ENCODE data around the gene ZG16. TPM values are rescaled to one million over a fixed set of nuclear protein-coding genes. Genes with fewer than 3 reads are reported as not detected.
A peak's percentile ranks its signal among the peaks of the same experiment; 100 is the strongest.

Gene ZG16
- total RNA-seq, 2 experiments from 2014 or later: not detected

DNA sequence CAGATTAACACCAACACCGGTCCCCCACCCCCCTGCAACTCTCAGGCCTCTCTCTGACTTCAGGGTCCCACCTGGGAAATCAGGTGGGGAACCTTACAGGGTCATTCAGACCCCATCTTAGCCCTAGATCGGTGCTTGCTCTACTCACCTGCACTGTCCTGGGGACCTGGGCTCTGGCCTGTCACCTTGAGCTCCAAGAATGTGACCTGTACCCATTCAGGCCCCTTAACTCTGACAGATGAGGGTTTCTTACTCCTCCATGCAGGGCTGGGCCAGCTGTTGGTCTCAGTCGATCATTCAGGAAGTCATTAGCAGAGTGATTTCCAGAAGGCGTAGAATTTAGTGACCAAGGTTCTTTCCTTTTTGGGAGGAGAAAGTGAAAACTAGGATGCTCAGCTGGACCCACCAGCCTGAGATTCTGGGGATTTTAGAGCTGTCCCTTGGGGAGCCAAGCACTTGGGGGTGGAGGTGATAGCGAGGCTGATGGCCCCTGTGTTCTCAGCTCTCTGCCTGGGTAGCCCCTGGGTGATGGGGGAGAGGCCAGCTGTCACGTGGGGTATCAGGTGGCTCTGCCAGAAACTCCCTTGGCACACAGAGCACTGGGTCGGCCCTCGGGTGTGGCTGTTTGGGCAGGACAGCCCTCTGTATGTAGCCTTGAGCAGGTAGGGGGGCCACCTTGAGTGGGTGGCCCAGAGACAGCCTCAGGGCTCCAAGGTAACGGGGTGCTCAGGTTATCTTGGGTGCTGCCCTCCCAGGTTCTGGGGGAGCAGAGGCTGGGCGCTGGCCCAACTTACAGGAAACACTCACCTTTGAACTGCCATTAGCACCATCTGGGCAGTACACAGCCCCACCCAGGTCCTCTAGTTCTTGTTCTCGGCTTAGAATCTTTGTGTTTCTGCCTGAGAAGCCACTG is 42.9 kb downstream of the ZG16 start:
- Histone ChIP-seq H3K9me3 (ENCODE audit: low read length) (no peaks in the 10 kb centered on the region), H3K4me2 (ENCODE audit: low read length) (peak overlapping the region; percentile 75), H3K4me1 (ENCODE audit: insufficient read depth, low read length, poor library complexity, severe bottlenecking) (peaks cover 47% of the 10 kb centered on the region), H3K36me3 (ENCODE audit: insufficient read depth, low read length) (peaks cover 38% of the 10 kb centered on the region), H3K4me3 (ENCODE audit: low read depth, low read length, poor library complexity, severe bottlenecking) (peak overlapping the region; percentile 67), H2AFZ (ENCODE audit: low read length) (no peak overlapping the region), H4K20me1 (ENCODE audit: insufficient read depth, low read length) (0 out of 2 replicates have a peak, but pooled peaks cover 4% of the 10 kb centered on the region), H3K9me2 (ENCODE audit: insufficient read depth, low read length) (no peaks in the 10 kb centered on the region), H3K27ac (ENCODE audit: low read depth, low read length, poor library complexity, severe bottlenecking) (peak overlapping the region; percentile 20), H3K79me2 (ENCODE audit: insufficient read depth, low read depth, low read length) (peaks cover 21% of the 10 kb centered on the region; the same call in 1 of the 2 replicates)
- BruUV-seq (replicated peaks): no TSS peak
- no peak for DNase-seq (ENCODE audit: low spot score)
- intact Hi-C loops (cut with micrococcal nuclease; ENCODE audit: unreplicated experiment): loop anchor here (1.0 kb wide), 1 partner anchor 119 kb away; no protein-coding TSS in a partner anchor
- TF ChIP-seq, protein P1, sequence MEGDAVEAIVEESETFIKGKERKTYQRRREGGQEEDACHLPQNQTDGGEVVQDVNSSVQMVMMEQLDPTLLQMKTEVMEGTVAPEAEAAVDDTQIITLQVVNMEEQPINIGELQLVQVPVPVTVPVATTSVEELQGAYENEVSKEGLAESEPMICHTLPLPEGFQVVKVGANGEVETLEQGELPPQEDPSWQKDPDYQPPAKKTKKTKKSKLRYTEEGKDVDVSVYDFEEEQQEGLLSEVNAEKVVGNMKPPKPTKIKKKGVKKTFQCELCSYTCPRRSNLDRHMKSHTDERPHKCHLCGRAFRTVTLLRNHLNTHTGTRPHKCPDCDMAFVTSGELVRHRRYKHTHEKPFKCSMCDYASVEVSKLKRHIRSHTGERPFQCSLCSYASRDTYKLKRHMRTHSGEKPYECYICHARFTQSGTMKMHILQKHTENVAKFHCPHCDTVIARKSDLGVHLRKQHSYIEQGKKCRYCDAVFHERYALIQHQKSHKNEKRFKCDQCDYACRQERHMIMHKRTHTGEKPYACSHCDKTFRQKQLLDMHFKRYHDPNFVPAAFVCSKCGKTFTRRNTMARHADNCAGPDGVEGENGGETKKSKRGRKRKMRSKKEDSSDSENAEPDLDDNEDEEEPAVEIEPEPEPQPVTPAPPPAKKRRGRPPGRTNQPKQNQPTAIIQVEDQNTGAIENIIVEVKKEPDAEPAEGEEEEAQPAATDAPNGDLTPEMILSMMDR (conservative IDR thresholded peaks at IDR 0.05; ENCODE audit: low read length): no peak
- no peak for TF ChIP-seq EZH2phosphoT487 (IDR thresholded peaks at IDR 0.05; ENCODE audit: borderline replicate concordance, low read depth, low read length)
- CTCF ChIA-PET (ENCODE audit: unreplicated experiment): interaction anchor here (0.6 kb wide), 1 partner anchor 147 kb away, joined by 4 read pairs; no protein-coding TSS in a partner anchor
- POLR2A ChIA-PET: interaction anchor here (1.3 to 1.5 kb wide), 2 partner anchors 14 to 152 kb away, joined by 3 to 6 read pairs; partner anchors contain the start of genes MAZ and TAOK2

DNA sequence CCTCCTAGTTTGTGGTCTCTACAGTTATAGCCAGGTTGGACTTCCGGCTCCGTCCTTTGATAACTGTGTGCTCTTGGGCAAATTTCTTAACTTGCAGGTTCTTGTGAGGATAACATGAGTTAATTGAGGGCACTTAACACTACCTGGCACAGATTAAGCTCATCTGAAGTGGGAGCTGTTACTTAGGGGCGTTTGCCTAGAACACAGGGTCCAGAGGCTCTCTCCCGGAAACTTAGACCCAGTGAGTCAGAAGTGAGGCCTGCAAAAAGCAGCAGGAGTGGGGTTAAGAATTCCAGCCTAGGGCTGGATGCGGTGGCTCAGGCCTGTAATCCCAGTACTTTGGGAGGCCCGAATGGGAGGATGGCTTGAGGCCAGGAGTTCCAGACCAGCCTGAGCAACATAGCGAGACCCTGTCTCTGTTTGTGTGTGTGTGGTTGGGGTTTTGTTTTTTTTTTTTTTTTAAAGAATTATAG is 43.6 kb downstream of the ZG16 start:
- no peak overlapping the region for H3K27ac ChIP-seq (ENCODE audit: low read depth, low read length, poor library complexity, severe bottlenecking)
- TF ChIP-seq, protein P1 (conservative IDR thresholded peaks at IDR 0.05; ENCODE audit: low read length): no peak
- no peak for TF ChIP-seq EZH2phosphoT487 (IDR thresholded peaks at IDR 0.05; ENCODE audit: borderline replicate concordance, low read depth, low read length)
- H2AFZ ChIP-seq (ENCODE audit: low read length): no peak overlapping the region
- POLR2A ChIA-PET: interaction anchor here (0.6 to 1.3 kb wide), 3 partner anchors 60 to 152 kb away, joined by 3 read pairs; partner anchors contain the start of genes TAOK2 and TMEM219
- CTCF ChIA-PET (ENCODE audit: unreplicated experiment): no interaction called here
- peaks cover 21% of the 10 kb centered on the region; the same call in 1 of the 2 replicates for H3K79me2 ChIP-seq (ENCODE audit: insufficient read depth, low read depth, low read length)
- H3K4me1 ChIP-seq (ENCODE audit: insufficient read depth, low read length, poor library complexity, severe bottlenecking): peaks cover 47% of the 10 kb centered on the region
- H3K36me3 ChIP-seq (ENCODE audit: insufficient read depth, low read length): peaks cover 38% of the 10 kb centered on the region
- peak overlapping the region; percentile 67 for H3K4me3 ChIP-seq (ENCODE audit: low read depth, low read length, poor library complexity, severe bottlenecking)
- no peaks in the 10 kb centered on the region for H3K9me3 ChIP-seq (ENCODE audit: low read length)
- intact Hi-C loops (cut with micrococcal nuclease; ENCODE audit: unreplicated experiment): no loop called here
- no peaks in the 10 kb centered on the region for H3K9me2 ChIP-seq (ENCODE audit: insufficient read depth, low read length)
- H3K4me2 ChIP-seq (ENCODE audit: low read length): peak overlapping the region; percentile 75
- no peak for DNase-seq (ENCODE audit: low spot score)
- no TSS peak for BruUV-seq (replicated peaks)
- H4K20me1 ChIP-seq (ENCODE audit: insufficient read depth, low read length): 0 out of 2 replicates have a peak, but pooled peaks cover 4% of the 10 kb centered on the region
